GM21360 (cell line): ENCODE measurements around the gene SLC32A1.
A peak's percentile ranks its signal among the peaks of the same experiment; 100 is the strongest.

Source experiments
- ATAC-seq: cut with Tn5 transposase; IDR thresholded peaks from one replicate; pipeline ENCODE4 v1.9.1; 2021; ENCODE audit warnings: mild to moderate bottlenecking, moderate library complexity; ENCODE audit not compliant: unreplicated experiment

The SLC32A1 gene

GRCh38 chr20:38725148-38725901 lies 1.0 kb downstream of the SLC32A1 start:
- ATAC-seq, result no peak

GRCh38 chr20:38725931-38726803 lies 1.9 kb downstream of the SLC32A1 start:
- no peak for ATAC-seq

GRCh38 chr20:38726804-38727606 lies 2.7 kb downstream of the SLC32A1 start:
- no peak for ATAC-seq

GRCh38 chr20:38727607-38728190 lies 3.4 kb downstream of the SLC32A1 start:
- ATAC-seq, result no peak

- no peak for ATAC-seq
Observed at GRCh38 chr20:38728191-38728781, 4.0 kb downstream of the SLC32A1 start.

DNA sequence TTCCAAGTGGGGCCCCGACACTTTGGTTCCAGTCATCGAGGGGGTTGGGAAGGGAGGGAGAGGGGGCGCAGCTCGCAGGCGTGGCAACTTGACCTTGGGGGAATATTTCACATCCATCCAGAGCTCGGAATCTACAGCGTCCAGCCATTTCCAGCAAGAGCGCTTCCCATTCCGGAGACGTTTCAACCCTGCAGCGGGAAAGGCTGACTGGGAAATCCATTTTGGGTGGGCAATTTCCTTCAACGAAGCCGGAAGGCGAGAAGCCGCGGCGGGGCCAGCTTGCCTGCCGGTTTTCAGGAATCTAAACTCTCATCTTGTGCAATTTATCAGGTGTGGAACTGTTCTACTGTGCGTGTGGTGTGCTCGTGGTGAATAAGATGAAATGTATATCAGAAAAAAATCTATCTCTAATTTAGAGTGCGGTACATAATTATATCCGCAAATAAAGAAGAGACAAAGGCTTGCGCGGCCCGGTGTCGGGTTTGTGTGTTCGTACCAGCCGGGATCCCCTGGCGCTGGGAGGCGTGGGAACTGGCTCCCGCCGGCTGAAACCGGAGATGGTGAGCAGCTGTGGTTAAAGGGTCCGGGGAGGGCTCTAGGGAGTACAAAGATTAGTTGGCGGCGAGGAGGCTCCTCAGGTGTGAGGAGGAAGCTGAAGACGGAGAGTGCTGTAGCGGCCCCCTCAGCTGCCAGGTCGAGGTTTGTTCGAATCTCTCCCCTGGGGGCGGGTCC lies 4.8 kb downstream of the SLC32A1 start:
- ATAC-seq, result no peak

- ATAC-seq, result no peak
Observed at GRCh38 chr20:38729767-38730166, 5.5 kb downstream of the SLC32A1 start.

DNA sequence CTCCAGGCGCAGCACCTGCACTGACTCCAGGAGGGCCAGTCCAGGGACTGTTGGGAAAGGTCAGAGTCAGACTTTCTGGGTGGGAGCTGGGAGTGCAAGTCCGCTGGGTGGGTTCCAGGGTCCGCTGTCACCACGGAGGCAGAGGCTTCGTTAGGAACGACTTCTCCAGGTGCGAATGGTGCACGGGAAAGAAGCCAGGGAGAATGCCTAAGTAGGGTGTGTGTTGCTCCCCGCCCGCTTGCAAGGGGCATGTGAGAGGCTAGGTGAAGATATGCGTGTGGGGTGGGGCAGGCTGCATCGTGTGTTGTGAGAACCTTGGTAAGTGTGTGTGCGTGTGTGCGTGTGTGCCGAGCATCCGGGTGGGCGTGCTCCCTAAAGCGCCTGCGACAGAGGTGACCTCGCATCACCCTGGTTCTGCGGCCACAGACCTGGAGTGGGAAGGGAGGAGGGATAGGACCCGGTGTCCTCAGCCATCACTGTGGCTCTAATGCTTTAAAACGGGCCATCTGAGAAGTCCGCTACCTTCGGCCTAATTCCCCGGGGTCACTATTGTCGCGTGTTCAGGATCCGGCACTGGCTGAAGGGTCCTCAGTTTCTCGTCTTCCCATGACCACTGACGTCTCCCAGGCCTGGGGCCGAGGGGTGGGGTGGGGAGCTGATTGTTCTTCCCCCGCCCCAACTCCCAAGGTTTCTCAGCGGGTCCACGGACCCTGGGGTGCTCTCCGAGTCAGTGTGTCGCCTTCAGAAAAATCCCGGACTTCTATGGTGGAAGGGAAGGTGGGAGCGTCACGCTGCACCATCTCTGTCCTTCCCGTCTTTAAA lies 6.1 kb downstream of the SLC32A1 start:
- no peak for ATAC-seq

GRCh38 chr20:38730989-38731737 lies 6.9 kb downstream of the SLC32A1 start:
- no peak for ATAC-seq

DNA sequence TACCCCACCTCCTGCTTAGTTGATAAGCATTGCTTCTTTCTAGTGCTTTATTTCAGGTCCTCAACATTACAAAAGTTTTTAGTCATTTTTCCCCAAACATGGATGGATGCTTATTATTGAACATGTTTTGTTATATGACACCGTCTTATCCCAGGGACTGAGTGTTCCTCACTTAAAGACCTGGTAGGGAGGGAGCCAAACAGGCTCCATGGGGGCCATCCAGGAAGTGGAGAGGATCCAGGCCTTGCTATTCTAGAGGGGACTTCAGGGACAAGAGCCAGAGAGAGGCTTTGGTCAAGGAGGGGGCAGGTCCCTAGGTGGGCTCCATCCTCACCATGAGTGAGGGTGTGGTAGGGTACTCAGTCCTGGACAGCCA lies 7.4 kb downstream of the SLC32A1 start:
- ATAC-seq, result no peak

DNA sequence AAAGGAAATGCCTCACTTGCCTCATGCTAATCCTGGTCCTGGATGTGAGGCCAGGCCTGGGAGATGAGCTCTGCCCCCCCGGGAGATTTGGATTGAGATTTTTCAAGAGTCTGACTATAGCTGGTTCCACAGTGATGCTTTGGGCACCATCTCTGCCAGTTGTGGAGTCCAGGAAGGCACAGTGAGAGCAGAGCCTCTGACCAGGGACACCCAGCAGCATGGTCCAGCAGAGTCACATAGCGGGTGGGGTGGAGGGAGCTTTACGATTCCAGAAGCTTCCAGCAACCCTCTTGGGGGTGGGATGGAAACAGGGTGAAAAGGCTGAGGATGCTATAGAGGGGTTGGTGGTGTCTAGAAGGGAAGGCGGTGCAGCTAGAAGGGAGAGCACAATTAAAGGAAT lies 8.7 kb downstream of the SLC32A1 start:
- ATAC-seq, result no peak

GRCh38 chr20:38735172-38735571 lies 10.9 kb downstream of the SLC32A1 start:
- ATAC-seq, result no peak

- no peak for ATAC-seq
Observed at GRCh38 chr20:38737887-38738286, 13.6 kb downstream of the SLC32A1 start.

DNA sequence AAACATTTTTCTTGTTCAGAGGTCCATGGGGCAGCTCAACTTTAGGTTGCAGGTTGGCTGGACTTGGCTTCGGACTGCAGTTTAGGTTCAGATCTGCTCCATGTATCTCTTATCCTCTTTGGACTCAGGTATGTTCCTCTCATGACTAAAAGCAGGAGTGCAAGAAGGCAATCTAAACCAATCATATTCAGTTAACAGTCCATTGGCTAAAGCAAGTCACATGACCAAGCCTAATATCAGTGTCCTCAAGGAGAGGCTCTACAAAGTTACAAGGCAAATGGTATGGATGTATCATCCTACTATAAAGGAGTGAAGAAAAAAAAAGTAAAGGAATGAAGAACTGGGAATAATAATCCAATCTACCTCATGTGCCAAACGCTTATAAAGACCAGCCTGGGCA lies 21.5 kb downstream of the SLC32A1 start:
- ATAC-seq, result no peak

DNA sequence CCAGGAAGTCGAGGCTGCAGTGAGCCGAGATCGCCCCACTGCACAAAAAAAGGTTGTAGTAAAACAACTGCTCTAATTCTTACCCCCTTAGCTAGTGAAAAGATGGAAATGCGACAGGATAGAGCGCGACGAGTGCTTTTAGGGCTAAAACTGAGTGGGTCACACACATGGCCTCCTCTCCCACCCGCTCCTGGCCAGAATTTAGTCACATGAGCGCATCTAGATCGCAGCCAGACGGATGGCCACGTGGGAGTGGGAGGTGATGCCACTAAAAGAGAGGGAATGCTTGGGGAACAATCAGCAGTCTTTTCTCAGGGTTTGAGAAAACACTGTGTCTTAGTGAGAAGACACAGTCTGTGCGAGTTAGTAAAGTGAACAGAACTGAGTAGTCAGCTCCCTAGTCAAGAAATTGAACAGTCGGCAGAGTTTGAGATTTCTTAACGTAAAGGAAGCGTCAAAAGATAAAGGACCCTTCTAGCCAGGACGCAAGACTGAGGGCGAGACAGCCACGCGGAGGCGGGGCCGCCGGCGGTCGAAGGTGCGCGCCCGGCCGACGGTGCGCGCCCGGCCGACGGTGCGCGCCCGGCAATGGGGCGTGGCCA lies 23.3 kb downstream of the SLC32A1 start:
- no peak for ATAC-seq

DNA sequence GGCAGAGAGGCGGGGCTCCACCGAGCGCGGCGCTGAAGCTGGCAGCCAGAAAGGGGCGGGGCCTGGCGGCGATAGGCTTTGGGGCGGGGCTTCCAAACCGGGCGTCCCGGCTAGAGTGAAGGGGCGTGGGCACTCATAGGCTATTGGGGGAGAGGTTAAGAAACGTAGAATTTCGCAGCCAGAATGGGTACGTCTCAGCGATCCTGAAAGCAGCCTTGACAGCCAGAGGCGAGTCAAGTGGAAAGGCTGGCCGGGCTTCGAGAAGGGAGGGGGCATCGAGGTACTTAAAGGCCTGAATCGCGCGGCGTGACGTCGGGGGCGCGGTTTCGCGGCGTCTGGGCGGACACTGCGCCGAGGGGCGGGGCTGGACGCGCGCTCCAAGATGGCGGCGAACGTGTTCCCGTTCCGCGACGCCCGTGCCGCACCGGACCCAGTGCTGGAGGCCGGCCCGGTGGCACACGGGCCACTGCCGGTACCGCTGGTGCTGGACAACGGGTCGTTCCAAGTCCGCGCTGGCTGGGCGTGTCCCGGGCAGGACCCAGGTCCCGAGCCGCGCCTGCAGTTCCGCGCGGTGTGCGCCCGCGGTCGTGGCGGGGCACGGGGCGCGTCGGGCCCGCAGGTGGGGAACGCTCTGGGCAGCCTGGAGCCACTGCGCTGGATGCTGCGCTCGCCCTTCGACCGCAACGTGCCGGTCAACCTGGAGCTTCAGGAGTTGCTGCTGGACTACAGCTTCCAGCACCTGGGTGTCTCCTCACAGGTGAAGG lies 24.0 kb downstream of the SLC32A1 start, which contains the start of gene ACTR5:
Gene ACTR5 (plus strand): TSS at position 364 of the 764 bp plus-strand sequence. CDS start 19 bp downstream, at position 383.
- ATAC-seq, result peak; percentile 83

- no peak for ATAC-seq
Observed at GRCh38 chr20:38748861-38749149, 24.5 kb downstream of the SLC32A1 start.
